Measurements from ENCODE around the gene NFATC2. TPM values are rescaled to one million over a fixed set of nuclear protein-coding genes. Genes with fewer than 3 reads are reported as not detected.

Gene NFATC2
- total RNA-seq, 1 experiment from 2014 or later, result 0.61 TPM

DNA sequence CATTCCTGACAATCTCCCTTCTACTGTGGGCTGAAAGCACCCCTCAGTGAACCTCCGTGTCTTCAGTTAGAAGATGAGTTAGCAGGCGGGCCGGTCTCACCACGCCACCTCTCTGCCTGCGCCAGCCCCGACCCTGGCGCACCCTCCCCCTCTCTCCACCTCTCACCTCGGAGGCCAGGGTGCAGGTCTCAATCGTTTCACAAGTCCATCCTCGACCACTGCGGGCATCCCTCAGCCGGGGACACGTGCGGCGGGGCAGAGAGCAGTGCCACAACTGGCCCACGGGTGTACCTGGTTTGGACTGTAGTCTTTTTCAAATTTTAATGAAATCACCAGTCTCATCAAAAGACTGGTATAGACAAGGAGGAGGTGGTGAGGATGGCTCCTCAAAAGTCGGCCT is 34.4 kb downstream of the NFATC2 start:
- Histone ChIP-seq H2BK12ac (ENCODE audit: insufficient read length, low read depth, low read length) (no peak overlapping the region), H3K14ac (ENCODE audit: insufficient read depth, low read length) (no peak overlapping the region), H2AFZ (ENCODE audit: low read length) (no peak overlapping the region), H3K9me3 (ENCODE audit: control insufficient read depth, low read depth, low read length) (no peaks in the 10 kb centered on the region), H2BK20ac (ENCODE audit: low read depth, low read length, poor library complexity, severe bottlenecking) (no peak overlapping the region), H3K23ac (ENCODE audit: insufficient read length, low read depth, low read length) (no peak overlapping the region), H2BK15ac (ENCODE audit: low read depth, low read length) (no peak overlapping the region), H2BK120ac (ENCODE audit: low read depth, low read length, poor library complexity, severe bottlenecking) (no peak overlapping the region), H3K79me1 (ENCODE audit: insufficient read depth, low read depth, low read length, poor library complexity, severe bottlenecking) (no peaks in the 10 kb centered on the region), H4K91ac (ENCODE audit: insufficient read length, low read depth, low read length) (no peak overlapping the region), H3K9ac (ENCODE audit: extremely low read depth, insufficient read length, low read length) (no peak overlapping the region), H4K5ac (ENCODE audit: insufficient read length, low read depth, low read length) (no peak overlapping the region), H3K27ac (ENCODE audit: insufficient read length, low read depth, low read length) (no peak overlapping the region), H3K4me1 (ENCODE audit: insufficient read depth, low read length) (no peaks in the 10 kb centered on the region), H3K23me2 (ENCODE audit: insufficient read length, low read depth, low read length, poor library complexity, severe bottlenecking) (no peaks in the 10 kb centered on the region), H3K27me3 (ENCODE audit: insufficient read depth, low read length) (no peaks in the 10 kb centered on the region), H3K4ac (ENCODE audit: low read depth, low read length) (no peak overlapping the region), H4K20me1 (ENCODE audit: control insufficient read depth, insufficient read depth, insufficient read length) (no peaks in the 10 kb centered on the region), H3K56ac (ENCODE audit: insufficient read length, low read depth, low read length) (no peak overlapping the region), H2BK5ac (ENCODE audit: insufficient read length, low read length) (no peak overlapping the region), H3K18ac (ENCODE audit: insufficient read length, low read depth, low read length) (no peak overlapping the region), H2AK5ac (ENCODE audit: insufficient read length, low read length) (no peak overlapping the region), H4K8ac (replicated peaks; ENCODE audit: insufficient read length, low read depth, low read length) (no peak overlapping the region), H3K4me2 (ENCODE audit: insufficient read depth, insufficient read length, low read length) (no peak overlapping the region), H3K79me2 (ENCODE audit: insufficient read depth, low read length) (no peaks in the 10 kb centered on the region), H3T11ph (ENCODE audit: low read length) (no peak overlapping the region)
- Mint-ChIP-seq H3K27me3 (ENCODE audit: low read depth) (peaks cover 6% of the 10 kb centered on the region; the same call in 1 of the 2 replicates), H3K9me3 (no peaks in the 10 kb centered on the region), H3K4me1 (no peaks in the 10 kb centered on the region), H3K4me3 (no peak overlapping the region), H3K36me3 (ENCODE audit: insufficient read depth in 1 of 3, low read depth in 3 of 3) (no peaks in the 10 kb centered on the region), H3K27ac (no peak overlapping the region)
- TF ChIP-seq CTCF (conservative IDR thresholded peaks at IDR 0.05), result no peak
- no peak for DNase-seq
- no CpG with 5 or more reads among the region's 17 CpGs for whole genome bisulfite sequencing (ENCODE audit: extremely low coverage, insufficient read length, low lambda C conversion rate)
